ENCODE measurements around the gene TTLL11.

- no peak for TF ChIP-seq CTCF (IDR thresholded peaks at IDR 0.05; ENCODE audit: insufficient read depth, low read depth, low read length)
- TF ChIP-seq EZH2 (IDR thresholded peaks at IDR 0.05; ENCODE audit: insufficient read depth, low read length), result no peak
These were observed 18.4 kb upstream of the TTLL11 start for GRCh38 chr9:122111413-122112085.
